Vagina (tissue), 2 donors: ENCODE data around the gene MGAT5B.
"Not testable (repeated sequence)": the region's sequence is repeated elsewhere in the genome, so short reads cannot be mapped to it uniquely, and the experiment has no call there.

Experiments
- CTCF ChIP-seq, 3 experiments: fragments of 450-650 bp in 2 of 3; fragments of 200-600 bp in 1 of 3; sonication (generic) in 1 of 3; IDR thresholded peaks; one replicate each; pipeline ENCODE4 v1.5.1; 2017 to 2019; ENCODE audit warnings: antibody characterized with exemption in 3 of 3, mild to moderate bottlenecking in 2 of 3, moderate library complexity in 2 of 3
- POLR2AphosphoS5 ChIP-seq, 2 donors: sonication (generic); formaldehyde crosslinking; IDR thresholded peaks; one replicate each; pipeline ENCODE4 v1.9.0; 2017; ENCODE audit warnings: antibody characterized with exemption in 2 of 2, mild to moderate bottlenecking in 2 of 2, low read depth in 1 of 2; ENCODE audit not compliant: insufficient read depth in 1 of 2

GRCh38 chr17:76843068-76843467 lies 25.1 kb upstream of the MGAT5B start:
- not testable (repeated sequence) for TF ChIP-seq CTCF (IDR thresholded peaks at IDR 0.05); POLR2AphosphoS5 (IDR thresholded peaks at IDR 0.05; ENCODE audit: insufficient read depth in 1 of 2, low read depth in 1 of 2)
